Left lobe of liver (tissue), 2 donors: ENCODE measurements around the gene LRRC14B. TPM values are rescaled to one million over a fixed set of nuclear protein-coding genes. Genes with fewer than 3 reads are reported as not detected.
"Not testable (repeated sequence)": the region's sequence is repeated elsewhere in the genome, so short reads cannot be mapped to it uniquely, and the experiment has no call there.

Source experiments
- ATAC-seq: fragments of 200-7000 bp; cut with Tn5 transposase; one replicate; pipeline ENCODE4 v1.9.1; 2020; ENCODE audit warnings: mild to moderate bottlenecking, moderate library complexity
- DNase-seq: peaks from one replicate; pipeline ENCODE4 v3.0.0-alpha.2; 2020; ENCODE audit warnings: low spot score
- total RNA-seq: library from RNA; stranded (reverse); gene quantifications from one replicate; pipeline ENCODE4 v1.2.1, GENCODE V29; 2021
- donor health status: DM: no; HTN: no; CAD: no; lungs with moderate emphysema.
- donor health status: DM: no; HTN: yes; CAD: no.

The LRRC14B gene
- total RNA-seq, 1 donor from 2014 or later = not detected

DNA sequence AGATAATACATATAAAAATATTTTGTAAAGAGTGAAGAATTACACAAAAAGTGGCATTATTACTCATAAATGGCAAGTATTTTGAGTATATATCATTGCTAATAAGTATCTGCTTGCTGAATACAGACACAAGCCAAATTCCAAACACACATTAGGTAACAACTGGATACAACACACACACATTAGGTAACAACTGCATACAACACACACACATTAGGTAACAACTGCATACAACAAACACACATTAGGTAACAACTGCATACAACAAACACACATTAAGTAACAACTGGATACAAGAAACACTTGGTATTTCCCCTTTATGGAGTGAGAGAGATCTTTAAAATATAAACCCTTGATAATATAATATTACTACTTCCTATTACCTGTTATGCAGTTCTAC is 13.2 kb downstream of the LRRC14B start:
- DNase-seq = no peak
- ATAC-seq = no peak

DNA sequence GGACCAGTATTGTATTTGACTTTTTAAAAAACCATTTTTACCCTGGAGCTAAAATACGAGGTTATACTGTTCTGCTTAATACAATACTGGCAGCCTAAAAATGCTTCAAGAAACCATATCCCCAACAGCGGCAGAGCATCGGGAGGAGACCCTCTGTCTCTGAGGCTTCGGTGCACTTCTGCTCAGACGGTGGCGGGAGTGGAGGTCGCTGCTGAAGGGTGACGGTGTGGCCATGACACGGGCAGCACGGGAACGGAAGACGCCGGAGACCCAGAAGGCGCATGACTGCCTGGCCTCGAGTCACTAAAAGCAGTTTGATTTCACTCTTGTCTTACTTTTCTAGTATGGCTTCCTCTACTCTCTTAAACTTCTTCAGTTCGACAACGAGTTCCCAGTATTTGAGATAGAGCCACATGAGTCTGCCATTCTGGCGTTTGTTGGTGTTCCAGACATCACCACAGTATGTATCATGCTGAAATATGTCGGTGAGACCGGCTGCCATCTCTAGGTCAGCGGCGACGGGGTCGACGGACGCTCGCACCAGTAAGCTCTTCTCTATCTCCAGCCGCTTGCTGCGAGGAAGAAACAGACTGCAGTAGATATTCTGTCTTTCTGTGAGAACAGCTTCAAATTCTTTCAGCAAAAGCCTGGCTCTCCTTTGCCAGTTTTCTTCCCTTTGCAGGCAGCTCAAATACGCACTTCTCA is 13.8 kb downstream of the LRRC14B start:
- no peak for DNase-seq
- no peak for ATAC-seq

DNA sequence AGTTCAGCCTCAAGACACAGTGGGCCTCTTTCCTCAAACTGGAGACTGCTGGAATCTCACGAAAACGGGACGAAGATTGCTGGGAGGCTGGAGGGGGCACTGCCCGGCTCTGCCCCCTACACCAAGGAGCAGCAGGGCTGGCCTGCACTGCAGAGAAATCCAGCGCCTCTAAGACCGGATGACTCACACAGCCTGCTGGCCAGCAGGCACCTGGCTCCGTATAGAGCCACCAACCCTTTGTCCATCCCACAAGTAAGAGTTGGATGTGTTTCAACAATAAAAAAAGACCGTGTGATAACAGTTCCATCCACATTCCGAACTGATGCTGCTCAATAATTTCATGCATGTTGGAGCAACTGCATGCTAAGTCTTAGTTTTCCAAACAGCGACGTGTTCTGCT is 15.1 kb downstream of the LRRC14B start:
- DNase-seq = no peak
- no peak for ATAC-seq

DNA sequence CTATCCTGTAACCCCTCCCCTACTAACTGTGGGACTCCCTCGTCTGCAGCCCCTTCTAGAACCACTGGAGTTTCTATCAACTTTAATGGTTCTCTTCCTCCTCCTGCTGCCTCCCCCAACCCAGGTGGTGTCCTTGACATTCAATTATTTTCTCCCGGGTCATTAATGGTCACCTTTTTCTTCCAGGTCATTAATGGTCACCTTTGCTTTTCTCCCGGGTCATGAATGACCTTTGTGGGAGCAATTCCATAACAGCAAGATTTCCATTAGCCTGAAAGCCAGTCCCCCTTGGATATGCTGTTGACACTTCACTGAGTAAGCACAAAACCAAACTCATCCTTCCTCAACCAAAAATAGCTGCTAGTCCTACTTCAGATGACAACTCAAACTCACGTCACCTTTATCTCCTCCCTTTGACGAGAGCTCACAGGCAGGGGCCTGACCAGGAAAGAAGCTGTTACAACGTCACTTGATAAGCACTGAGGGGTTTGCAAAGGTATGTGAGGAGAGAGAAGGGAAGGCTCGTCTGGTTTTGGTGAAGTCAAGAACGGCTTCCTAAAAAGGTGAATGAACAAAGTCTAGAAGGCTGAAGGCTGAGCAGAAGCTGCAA is 15.7 kb downstream of the LRRC14B start:
- ATAC-seq = no peak
- no peak for DNase-seq

DNA sequence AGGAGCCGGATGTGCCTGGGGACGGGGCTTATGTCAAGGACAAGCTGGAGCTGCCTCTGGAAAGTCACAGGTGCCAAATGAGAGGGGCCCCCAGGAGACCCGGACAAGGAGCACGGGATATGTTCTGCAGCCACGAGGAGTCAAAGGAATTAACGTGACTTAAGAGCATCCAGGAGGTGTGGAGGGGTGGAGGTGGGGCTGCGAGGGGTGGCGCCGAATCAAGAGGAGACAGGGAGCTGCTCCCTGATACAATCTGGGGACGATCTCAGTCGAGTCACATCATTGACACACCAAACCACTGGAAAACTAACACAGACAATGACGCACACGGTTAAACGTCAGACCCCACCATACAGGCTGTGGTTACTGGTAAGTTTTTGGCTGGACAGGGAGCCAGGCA is 16.3 kb downstream of the LRRC14B start:
- DNase-seq (no peak), ATAC-seq (no peak)

GRCh38 chr5:208449-209114 is 17.3 kb downstream of the LRRC14B start:
- DNase-seq = no peak

GRCh38 chr5:213803-214395 is 22.6 kb downstream of the LRRC14B start:
- no peak for DNase-seq
- ATAC-seq = no peak

More at GRCh38 chr5:208449-209114, 17.3 kb downstream of the LRRC14B start:
- no peak for ATAC-seq

DNA sequence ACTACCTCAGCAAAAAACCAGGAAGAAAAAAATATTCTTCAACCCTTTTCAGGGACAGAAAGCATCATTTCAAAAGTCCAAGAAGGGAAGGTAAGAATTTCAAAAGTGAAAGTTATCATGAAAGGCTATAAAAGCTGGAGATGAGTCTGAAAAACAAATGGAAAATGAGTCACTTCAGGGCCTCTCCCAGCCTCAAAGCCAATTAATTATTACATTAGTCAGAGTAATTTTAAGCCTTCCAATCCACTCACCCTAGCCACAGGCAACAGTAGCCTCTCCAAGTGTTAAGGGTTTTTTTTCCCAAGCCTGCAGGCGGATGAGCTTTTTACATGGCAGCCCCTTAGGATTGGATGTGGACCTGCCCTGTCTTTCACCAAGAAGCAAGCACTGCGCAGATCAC is 24.0 kb downstream of the LRRC14B start:
- DNase-seq = not testable (repeated sequence)

DNA sequence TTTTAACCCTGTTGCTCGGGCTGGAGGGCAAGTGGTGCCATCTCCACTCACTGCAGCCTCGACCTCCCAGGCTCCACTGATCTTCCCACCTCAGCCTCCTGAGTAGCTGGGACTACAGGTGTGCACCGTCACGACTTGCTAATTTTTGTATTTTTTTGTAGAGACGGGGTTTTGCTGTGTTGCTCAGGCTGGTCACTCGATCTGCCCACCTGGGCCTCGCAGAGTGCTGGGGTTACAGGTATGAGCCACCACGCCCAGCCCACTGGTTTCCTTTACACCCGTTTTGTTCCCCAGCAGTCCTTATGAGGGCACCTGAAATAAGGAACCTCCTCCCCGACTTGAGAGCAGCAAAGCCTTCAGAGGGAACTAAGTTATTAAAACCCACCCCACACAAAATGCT is 24.8 kb downstream of the LRRC14B start:
- not testable (repeated sequence) for DNase-seq, ATAC-seq

More for the DNA sequence above, 24.0 kb downstream of the LRRC14B start:
- not testable (repeated sequence) for ATAC-seq

- peak; percentile 89 for ATAC-seq
- DNase-seq = peak; percentile 98
Measured at GRCh38 chr5:217494-218456, 26.5 kb downstream of the LRRC14B start, which contains the start of the genes CCDC127 and SDHA. Gene CCDC127, minus strand, starts transcription at chr5:218153. Its CDS starts 1,304 bp downstream, at chr5:216849. Gene SDHA, plus strand, starts transcription at chr5:218320. Its CDS starts 36 bp downstream, at chr5:218356.

DNA sequence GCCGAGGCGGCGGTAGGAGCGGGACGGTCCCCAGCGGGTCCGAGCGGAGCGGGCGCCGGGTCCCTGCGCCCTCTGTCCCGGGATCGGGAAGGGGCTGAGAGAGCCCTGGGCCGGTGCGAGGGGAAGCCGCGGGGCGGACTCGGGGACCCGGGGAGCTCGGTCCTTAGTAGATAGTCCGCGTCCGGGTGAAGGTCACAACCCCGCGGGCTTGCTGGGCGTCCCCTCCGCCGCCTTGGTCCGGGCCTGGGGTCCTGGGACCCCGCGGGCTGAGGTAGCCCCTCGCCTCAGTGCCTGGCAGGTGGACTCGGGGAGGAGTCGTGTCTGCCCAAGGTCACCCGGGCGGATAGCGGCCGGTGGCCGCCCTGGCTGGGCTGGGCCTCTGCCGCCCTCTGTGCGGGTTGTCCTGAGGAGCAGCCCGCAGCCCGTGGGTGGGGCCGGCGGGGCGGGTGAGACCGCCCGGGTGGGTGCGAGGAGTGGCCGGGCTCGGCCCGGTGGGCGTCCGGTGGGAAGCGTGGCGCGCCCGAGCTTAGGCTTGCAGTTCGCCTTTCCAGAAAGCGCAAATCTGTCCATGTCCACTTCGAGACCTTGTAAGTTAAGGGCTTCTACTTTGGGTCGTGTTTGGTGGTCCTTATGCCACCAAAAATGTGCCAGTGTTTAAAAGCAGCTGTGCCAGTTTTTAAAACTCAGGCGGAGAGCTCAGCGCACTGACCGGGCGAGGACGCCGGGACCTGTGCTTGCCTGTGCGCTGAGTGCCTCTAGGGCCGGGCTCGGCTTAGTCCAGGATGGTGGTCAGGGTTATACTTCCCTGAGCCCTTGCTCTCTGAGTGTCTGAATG is 27.4 kb downstream of the LRRC14B start:
- ATAC-seq (peak; percentile 74), DNase-seq (peak; percentile 71)

- ATAC-seq (no peak), DNase-seq (no peak)
Measured at GRCh38 chr5:219460-219863, 28.2 kb downstream of the LRRC14B start.

DNA sequence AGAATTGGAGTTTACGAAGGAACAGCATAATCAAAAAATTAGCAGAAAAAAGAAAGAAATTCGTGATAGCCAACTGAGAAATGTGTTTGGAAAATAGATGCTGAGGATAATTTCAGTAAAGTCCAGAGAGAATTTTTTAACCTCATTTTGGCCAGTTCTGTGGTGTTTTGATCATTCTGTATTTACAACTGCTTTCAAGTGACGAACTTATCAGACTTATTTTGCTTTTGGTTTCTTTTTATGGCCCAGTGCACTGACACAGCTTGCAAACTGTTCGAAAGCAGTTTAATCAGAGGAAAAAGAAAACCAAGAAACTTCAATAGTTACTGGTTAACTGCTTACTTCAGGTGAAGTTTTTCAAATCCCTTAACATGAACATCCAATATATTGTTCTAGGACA is 28.7 kb downstream of the LRRC14B start:
- ATAC-seq (no peak), DNase-seq (no peak)

- not testable (repeated sequence) for ATAC-seq, DNase-seq
Measured at GRCh38 chr5:222951-223715, 31.8 kb downstream of the LRRC14B start.

DNA sequence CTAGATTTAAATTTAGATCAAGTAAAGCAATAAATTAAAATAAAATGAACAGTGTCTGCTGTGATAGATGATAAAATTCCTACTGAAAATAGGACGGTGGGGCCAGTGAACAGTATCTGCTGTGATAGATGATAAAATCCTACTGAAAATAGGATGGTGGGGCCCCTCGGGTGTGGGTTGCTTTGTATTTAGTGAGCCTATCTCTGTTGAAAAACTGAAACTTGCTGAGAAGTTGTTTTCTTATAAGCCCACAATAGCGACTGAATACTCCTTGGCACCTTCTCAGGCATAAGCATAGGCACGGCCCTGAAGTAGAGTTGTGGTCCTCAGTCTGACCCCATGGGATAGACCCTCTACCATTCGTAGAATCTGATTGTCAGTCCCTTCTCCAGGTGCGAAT is 32.5 kb downstream of the LRRC14B start:
- ATAC-seq (no peak), DNase-seq (no peak)

DNA sequence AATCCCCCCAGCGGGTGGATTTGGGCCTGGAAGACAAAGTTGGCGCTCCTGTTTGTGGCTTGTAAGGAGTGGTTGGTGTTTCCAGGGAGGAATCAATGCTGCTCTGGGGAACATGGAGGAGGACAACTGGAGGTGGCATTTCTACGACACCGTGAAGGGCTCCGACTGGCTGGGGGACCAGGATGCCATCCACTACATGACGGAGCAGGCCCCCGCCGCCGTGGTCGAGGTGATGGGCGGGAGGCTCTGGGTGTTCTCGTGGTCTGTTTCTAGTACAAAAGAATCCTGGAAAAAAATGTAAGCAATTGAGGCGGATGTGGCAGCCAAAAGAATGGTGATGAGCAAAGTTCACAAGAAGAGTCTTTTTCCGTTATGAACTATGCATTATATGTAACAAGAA is 34.0 kb downstream of the LRRC14B start:
- ATAC-seq (no peak), DNase-seq (no peak)

GRCh38 chr5:227375-227774 is 36.1 kb downstream of the LRRC14B start:
- ATAC-seq, DNase-seq: not testable (repeated sequence)

DNA sequence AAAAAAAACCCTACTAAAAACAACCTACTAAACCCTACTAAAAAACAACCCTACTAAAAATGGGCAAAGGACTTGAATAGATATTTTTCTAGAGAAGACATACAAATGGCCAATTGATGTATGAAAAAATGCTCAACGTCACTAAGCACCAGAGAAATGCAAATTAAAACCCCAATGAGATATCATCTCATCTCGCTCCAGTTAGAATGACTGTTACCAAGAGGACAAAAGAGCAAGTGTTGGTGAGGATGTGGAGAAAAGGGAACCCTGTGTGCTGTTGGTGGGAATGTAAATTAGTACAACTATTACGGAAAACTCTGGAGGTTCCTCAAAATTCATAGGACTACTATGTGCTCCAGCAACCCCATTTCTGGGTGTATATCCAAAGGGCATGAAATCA is 37.6 kb downstream of the LRRC14B start:
- no peak for ATAC-seq

DNA sequence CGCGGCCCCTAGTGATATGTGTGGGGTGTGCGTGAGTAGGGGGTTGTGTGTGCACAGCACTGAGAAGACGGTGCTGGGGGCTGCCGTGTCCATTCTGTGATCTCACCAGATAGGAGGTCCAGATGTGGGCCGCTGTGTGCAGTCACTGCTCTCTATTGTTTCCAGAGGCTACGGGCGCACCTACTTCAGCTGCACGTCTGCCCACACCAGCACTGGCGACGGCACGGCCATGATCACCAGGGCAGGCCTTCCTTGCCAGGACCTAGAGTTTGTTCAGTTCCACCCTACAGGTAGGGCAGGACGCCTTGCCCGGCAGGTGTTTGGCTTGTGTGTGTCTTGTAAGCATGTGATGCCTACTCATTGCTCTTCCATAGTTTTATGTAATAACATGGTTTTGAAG is 39.4 kb downstream of the LRRC14B start:
- DNase-seq = no peak
- ATAC-seq = no peak

More for the DNA sequence above, 37.6 kb downstream of the LRRC14B start:
- no peak for DNase-seq
